ENCODE measurements around the gene NCAPD3.

GRCh38 chr11:134120921-134121526 lies 102.7 kb downstream of the NCAPD3 start:
- no peak for TF ChIP-seq CTCF (IDR thresholded peaks at IDR 0.05)
- peak; percentile 39 for TF ChIP-seq POLR2AphosphoS5 (IDR thresholded peaks at IDR 0.05)
